Erythroblast (primary cell): ENCODE measurements around the gene PLIN5.

Source experiments
- DNase-seq, 2 experiments: peaks; one replicate each; lab custom pipeline; 2025; lab: John Stamatoyannopoulos, UW
- GATA1 ChIP-seq: IDR thresholded peaks from 2 replicates; pipeline ENCODE4 v1.6.1; 2011; ENCODE audit warnings: low read depth, mild to moderate bottlenecking, control low read depth, low read length, moderate library complexity
- POLR2A ChIP-seq: IDR thresholded peaks from 2 replicates; pipeline ENCODE4 v1.6.1; 2011; ENCODE audit warnings: mild to moderate bottlenecking, low read length

Gene PLIN5

GRCh38 chr19:4505570-4506448 is 29.2 kb downstream of the PLIN5 start:
- TF ChIP-seq GATA1 = no peak
- no peak for TF ChIP-seq POLR2A
- no peak for DNase-seq

DNA sequence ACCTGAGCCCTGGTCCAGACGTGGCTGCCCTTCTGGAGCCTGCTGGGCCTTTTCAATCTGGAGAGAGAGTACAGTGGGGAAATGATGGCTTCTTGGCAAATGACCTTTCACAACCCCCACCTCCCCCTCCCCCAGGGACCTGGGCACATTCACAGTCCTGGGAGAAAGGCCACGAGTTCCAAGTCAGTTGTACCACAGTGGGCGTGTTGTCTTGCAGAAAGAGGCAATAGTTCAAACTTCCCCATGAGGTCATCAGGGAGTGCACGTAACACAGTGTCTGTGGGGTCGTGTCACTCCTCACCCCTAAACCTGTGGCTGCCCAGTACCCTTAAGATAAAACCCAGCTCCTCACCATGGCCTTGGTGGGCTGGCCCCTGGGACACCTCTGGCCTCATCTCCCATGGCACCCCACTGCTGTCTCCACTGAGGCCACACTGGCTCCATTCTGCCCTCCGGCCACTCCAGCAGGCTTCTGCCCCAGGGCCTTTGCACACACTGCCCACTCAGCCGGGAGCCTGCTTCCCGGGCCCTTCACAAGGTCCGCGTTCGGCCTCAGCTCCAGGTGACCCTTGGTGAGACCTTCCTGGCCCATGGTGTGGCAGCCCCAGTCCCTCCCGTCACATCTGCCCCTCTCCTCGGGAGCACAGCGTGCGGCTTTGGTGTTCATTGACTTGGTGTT is 30.0 kb downstream of the PLIN5 start:
- TF ChIP-seq GATA1 = no peak
- no peak for TF ChIP-seq POLR2A
- no peak for DNase-seq

DNA sequence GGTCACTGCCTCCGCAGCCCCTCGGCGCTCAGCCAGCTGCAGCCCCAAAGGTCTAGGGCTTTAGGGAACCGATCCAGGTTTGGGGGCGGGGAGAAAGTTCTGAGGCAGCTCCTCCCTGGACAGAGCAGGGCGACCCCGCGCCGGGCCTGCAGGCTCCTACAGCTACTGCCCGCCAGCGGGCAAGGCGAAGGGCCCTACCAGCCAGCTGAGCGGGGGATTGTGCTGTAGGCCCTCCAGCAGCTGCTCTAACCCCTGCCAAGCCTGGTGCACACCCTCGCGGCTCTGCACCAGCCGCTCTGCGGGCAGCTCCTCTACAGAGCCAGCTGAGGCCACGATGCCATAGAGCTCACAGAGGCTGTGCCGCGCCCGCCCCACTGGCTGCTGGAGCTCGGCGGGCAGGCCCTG is 30.7 kb downstream of the PLIN5 start:
- no peak for DNase-seq
- no peak for TF ChIP-seq GATA1
- TF ChIP-seq POLR2A = no peak

GRCh38 chr19:4503825-4504170 is 31.2 kb downstream of the PLIN5 start:
- no peak for DNase-seq
- no peak for TF ChIP-seq POLR2A

DNA sequence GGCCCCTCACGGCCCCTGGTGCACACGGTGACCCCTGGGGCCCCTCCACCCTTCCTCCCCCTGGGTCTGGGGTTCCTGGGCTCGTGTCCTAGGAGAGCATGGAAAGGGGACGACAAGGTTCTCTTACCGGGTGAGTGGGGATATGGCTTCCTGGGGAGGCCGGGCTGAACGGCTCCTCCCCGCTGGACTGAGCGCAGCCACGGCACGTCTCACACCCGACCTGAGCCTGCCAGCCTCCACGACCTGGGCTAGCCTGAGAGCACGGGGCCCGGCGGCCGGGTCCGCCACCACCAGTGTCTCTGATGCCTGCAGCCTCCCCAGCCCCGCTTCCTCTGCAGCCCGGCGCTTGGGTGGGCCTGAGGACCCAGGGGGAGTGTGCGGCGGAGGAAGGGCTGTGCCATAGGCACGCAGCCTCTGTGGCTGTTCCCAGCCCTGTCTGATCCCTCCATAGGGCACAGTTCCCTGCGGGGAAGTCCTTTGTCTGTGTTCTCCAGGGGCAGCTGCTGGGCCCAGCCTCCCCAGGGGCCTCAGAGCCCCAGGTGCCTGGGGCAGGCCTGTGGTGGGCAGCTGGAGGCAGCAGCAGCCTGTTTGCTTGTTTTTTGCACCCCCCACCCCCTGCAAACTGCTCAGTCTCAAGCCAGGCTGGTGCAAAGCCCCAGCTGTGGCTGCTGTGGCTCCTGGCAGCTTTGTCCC is 31.7 kb downstream of the PLIN5 start:
- DNase-seq = no peak
- TF ChIP-seq POLR2A (no peak), GATA1 (no peak)

DNA sequence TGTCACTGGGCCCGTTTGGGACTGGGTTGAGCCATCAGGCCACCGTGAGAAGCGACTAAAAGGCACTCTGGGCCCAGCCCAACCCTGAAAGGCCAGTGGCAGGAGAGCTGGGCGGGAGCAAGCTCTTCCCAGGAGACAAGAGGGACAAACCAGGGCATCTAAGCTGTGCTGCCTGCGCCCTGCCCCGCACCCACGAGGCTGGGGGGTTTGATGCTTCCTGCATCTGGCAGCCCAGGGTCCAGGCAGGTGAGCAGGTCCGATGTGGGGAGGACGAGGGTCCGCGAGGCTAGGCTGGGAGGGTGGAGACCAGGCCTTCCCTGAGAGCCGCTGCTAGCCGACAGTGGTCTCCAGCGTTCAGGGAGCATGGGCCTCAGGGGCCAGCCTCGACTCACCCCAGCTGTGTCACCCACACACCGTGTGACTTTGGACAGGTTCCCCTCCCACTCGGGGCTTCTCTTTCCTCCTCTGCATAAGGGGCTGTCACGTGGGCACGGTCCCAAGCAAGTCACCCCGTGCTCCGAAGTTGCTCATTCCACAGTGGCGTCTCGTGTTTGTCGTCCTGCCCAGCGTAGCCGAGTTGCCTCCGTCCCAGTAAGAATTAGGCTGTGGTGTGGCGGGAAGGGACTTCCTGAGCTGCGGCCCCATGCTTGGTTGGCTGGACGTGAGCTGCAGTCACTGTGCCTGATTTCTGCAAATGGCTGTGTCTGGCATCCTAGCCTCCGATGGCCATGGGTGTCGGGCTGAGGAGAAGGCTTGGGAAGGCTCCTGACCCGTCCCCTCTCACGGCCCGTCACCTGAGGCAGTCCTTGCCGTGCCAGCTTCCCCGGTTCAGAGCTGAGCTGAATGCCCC is 32.5 kb downstream of the PLIN5 start:
- TF ChIP-seq POLR2A (no peak), GATA1 (no peak)
- DNase-seq = no peak

DNA sequence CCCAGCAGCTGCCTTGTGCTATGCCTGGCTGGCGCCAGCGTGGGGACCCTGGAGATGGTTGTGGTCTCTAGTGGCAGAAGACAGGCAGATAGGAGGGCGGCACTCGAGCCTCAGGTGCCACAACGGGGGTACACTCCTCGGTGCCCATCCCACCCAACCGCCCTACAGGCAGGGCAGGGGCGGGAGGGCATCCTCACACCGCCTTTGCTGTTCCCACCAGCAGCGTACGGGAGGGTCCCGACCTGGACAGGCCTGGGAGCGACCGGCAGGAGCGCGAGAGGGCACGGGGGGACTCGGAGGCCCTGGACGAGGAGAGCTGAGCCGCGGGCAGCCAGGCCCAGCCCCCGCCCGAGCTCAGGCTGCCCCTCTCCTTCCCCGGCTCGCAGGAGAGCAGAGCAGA is 33.3 kb downstream of the PLIN5 start:
- TF ChIP-seq POLR2A = no peak
- no peak for DNase-seq

GRCh38 chr19:4500841-4501591 is 34.0 kb downstream of the PLIN5 start:
- TF ChIP-seq POLR2A (no peak), GATA1 (no peak)
- no peak for DNase-seq

GRCh38 chr19:4499855-4500254 is 35.2 kb downstream of the PLIN5 start:
- no peak for TF ChIP-seq GATA1
- no peak for TF ChIP-seq POLR2A
- DNase-seq = no peak

DNA sequence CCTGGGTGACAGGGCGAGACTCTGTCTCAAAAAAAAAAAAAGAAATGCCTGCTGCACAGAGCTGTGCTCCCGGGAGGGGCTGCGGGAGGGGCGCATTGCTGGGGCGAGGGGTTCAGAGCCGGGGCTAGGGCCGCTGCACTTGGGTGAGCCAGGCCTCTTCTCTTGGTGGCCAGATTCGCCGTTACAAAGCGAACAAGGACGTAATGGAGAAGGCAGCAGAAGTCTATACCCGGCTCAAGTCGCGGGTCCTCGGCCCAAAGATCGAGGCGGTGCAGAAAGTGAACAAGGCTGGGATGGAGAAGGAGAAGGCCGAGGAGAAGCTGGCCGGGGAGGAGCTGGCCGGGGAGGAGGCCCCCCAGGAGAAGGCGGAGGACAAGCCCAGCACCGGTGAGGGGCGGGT is 35.7 kb downstream of the PLIN5 start:
- TF ChIP-seq GATA1 (no peak), POLR2A (no peak)
- DNase-seq = no peak

DNA sequence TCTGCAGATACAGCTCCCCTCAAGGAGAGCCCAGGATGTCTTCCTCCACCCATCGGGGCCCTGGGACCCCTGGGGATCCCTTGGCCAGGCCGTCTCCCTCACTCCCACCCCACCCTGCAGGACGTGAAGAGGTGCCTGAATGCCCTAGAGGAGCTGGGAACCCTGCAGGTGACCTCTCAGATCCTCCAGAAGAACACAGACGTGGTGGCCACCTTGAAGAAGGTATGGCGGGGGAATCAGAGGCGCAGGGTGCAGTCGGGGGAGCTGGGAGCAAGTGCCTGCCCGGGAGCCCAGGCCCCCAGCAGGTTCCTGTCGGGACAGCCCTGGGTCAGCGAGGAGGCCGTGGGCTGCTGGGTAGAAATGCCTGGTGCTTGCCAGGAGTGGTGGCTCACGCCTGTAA is 36.3 kb downstream of the PLIN5 start:
- TF ChIP-seq POLR2A = no peak
- no peak for TF ChIP-seq GATA1

GRCh38 chr19:4497770-4498389 is 37.1 kb downstream of the PLIN5 start:
- TF ChIP-seq POLR2A (no peak), GATA1 (no peak)

More for the DNA sequence above, 36.3 kb downstream of the PLIN5 start:
- DNase-seq = no peak

DNA sequence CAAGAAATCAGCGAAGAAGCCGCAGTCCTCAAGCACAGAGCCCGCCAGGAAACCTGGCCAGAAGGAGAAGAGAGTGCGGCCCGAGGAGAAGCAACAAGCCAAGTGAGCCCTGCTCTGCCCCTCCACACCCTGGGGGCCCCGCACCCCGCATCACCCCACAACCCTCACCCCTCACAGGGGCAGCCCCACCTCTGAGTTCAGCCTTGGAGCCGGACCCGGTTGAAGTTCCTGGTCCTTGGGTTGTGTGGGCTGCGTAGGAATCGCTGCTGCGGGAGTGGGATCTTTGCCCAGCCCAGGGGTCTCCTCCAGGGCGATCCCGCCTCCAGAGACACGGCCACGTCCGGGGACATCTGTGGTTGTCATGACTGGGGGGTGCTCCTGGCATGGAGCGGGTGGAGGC is 38.7 kb downstream of the PLIN5 start:
- no peak for DNase-seq
- no peak for TF ChIP-seq POLR2A
- no peak for TF ChIP-seq GATA1

More at GRCh38 chr19:4497770-4498389, 37.1 kb downstream of the PLIN5 start:
- no peak for DNase-seq
